22Rv1 (cell line): ENCODE data around the gene ITFG1.
"Not testable (repeated sequence)": the region's sequence is repeated elsewhere in the genome, so short reads cannot be mapped to it uniquely, and the experiment has no call there.

Experiments used
- H3K27ac ChIP-seq: fragments of 450-650 bp; 2 replicates; pipeline ENCODE4 v1.5.1; 2017
- CTCF ChIP-seq: fragments of 450-650 bp; IDR thresholded peaks from 2 replicates; pipeline ENCODE4 v1.5.1; 2017; ENCODE audit warnings: mild to moderate bottlenecking
- ZFX ChIP-seq: fragments of 450-650 bp; IDR thresholded peaks from 2 replicates; pipeline ENCODE4 v1.6.1; 2017; ENCODE audit warnings: antibody characterized with exemption, borderline replicate concordance

The ITFG1 gene

GRCh38 chr16:47204736-47205504 is 255.9 kb downstream of the ITFG1 start:
- TF ChIP-seq CTCF (peak; percentile 47), ZFX (no peak)
- no peak overlapping the region for H3K27ac ChIP-seq

GRCh38 chr16:47203433-47203832 is 257.4 kb downstream of the ITFG1 start:
- H3K27ac ChIP-seq = not testable (repeated sequence)

GRCh38 chr16:47198180-47198575 is 262.7 kb downstream of the ITFG1 start:
- TF ChIP-seq CTCF (no peak), ZFX (no peak)
- no peak overlapping the region for H3K27ac ChIP-seq

GRCh38 chr16:47197536-47198179 is 263.2 kb downstream of the ITFG1 start:
- no peak for TF ChIP-seq ZFX
- TF ChIP-seq CTCF = no peak
- H3K27ac ChIP-seq = no peak overlapping the region

GRCh38 chr16:47196457-47196856 is 264.4 kb downstream of the ITFG1 start:
- H3K27ac ChIP-seq = no peak overlapping the region
- TF ChIP-seq CTCF (no peak), ZFX (no peak)

- H3K27ac ChIP-seq = no peak overlapping the region
- no peak for TF ChIP-seq ZFX
- no peak for TF ChIP-seq CTCF
Observed at GRCh38 chr16:47182318-47182717, 278.5 kb downstream of the ITFG1 start.

GRCh38 chr16:47181066-47181465 is 279.8 kb downstream of the ITFG1 start:
- H3K27ac ChIP-seq = not testable (repeated sequence)

- H3K27ac ChIP-seq = no peak overlapping the region
- no peak for TF ChIP-seq CTCF
- TF ChIP-seq ZFX = no peak
Observed at GRCh38 chr16:47180073-47180472, 280.8 kb downstream of the ITFG1 start.
